IPS-NIHi11 (cell line): ENCODE measurements around the gene IL17RB.

Source experiments
- DNase-seq: peaks from one replicate; pipeline ENCODE4 v3.0.0; 2012; ENCODE audit warnings: mixed read lengths, low spot score

Gene IL17RB

GRCh38 chr3:53829605-53830004 is 16.8 kb upstream of the IL17RB start:
- no peak for DNase-seq

- no peak for DNase-seq
These were observed 15.4 kb upstream of the IL17RB start for GRCh38 chr3:53830944-53831343.

GRCh38 chr3:53833053-53833645 is 13.2 kb upstream of the IL17RB start:
- no peak for DNase-seq

- no peak for DNase-seq
These were observed 12.7 kb upstream of the IL17RB start for GRCh38 chr3:53833700-53834099.

GRCh38 chr3:53834429-53835095 is 11.8 kb upstream of the IL17RB start:
- no peak for DNase-seq

- no peak for DNase-seq
These were observed 11.1 kb upstream of the IL17RB start for GRCh38 chr3:53835257-53835656.

GRCh38 chr3:53836084-53836872 is 10.1 kb upstream of the IL17RB start:
- DNase-seq, result no peak

- DNase-seq, result no peak
These were observed 9.0 kb upstream of the IL17RB start for GRCh38 chr3:53837331-53837730.

- no peak for DNase-seq
These were observed 5.1 kb upstream of the IL17RB start for GRCh38 chr3:53841296-53841695.

GRCh38 chr3:53842436-53843194 is 3.8 kb upstream of the IL17RB start:
- peak; percentile 54 for DNase-seq

GRCh38 chr3:53843195-53844177 is 2.9 kb upstream of the IL17RB start:
- no peak for DNase-seq

GRCh38 chr3:53844262-53845102 is 1.9 kb upstream of the IL17RB start:
- no peak for DNase-seq

GRCh38 chr3:53845103-53845880 is 1.1 kb upstream of the IL17RB start:
- DNase-seq, result peak; percentile 84

- no peak for DNase-seq
These were observed 561 bp upstream of the IL17RB start for GRCh38 chr3:53845881-53846133.

- DNase-seq, result no peak
These were observed 435 bp downstream of the IL17RB start for GRCh38 chr3:53846851-53847155.

- no peak for DNase-seq
These were observed 3.5 kb downstream of the IL17RB start for GRCh38 chr3:53849916-53850315.

- no peak for DNase-seq
These were observed 4.5 kb downstream of the IL17RB start for GRCh38 chr3:53850895-53851294.

GRCh38 chr3:53856964-53857363 is 10.6 kb downstream of the IL17RB start:
- no peak for DNase-seq

- no peak for DNase-seq
These were observed 11.9 kb downstream of the IL17RB start for GRCh38 chr3:53858096-53858741.

- DNase-seq, result no peak
These were observed 12.8 kb downstream of the IL17RB start for GRCh38 chr3:53859178-53859577.
